ENCODE results near the gene IL25.
"Not testable (repeated sequence)": the region's sequence is repeated elsewhere in the genome, so short reads cannot be mapped to it uniquely, and the experiment has no call there.

IL25 gene

DNA sequence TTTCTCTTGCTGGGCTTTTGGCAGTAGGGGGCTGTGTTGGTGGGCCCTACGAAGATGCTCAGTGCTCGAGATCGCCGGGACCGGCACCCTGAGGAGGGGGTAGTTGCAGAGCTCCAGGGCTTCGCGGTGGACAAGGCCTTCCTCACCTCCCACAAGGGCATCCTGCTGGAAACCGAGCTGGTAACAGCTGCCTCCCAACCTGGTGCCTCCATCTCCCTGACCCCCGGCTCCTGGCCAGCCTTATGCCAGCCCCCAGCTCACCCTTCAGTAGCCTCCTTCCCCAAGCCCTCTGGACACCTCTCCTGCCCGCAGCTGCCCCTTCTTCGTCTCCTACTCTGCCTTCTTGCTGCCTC lies 4.6 kb downstream of the IL25 start:
- DNase-seq, result no peak

DNA sequence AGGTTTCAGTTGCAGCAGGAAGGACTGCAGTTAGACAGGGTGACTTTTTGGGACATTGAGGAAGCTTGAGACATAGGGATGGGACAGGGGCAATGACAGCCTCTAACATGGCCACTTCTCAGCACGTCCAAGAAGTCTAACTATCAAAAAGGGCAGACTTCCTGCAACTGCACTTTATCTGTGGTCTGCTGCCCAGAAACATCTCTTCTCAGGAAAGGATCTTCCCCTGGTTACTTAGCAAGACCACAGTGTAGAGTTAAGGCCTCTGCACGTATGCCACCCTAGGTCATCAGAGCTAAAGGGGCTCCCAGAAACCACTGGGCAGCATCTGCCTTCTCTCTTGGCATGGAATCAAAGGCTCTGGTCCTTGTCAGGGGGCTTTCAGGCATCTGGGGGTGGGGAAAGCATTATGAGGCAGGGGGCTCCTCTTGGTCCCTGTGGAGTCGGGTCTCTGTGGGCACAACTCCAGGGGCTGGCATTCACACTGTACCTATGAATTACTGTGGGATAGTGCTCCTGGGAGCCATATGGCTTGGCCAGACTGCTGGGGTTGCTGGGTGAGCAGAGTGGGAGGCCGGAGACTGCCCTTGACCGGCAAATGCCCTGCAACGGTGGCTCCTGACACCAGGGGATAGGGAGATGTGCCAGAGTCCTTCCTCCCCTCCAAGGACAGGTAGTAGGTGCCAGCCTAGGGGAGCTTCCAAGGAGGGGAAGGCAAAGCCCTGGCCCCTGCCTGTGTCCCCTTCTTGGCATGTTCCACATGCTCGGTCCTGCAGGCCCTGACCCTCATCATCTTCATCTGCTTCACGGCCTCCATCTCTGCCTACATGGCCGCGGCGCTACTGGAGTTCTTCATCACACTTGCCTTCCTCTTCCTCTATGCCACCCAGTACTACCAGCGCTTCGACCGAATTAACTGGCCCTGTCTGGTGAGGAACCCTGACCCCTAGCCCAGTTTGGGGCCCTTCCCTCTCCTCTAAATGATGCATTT lies 5.3 kb downstream of the IL25 start:
- DNase-seq, result no peak

DNA sequence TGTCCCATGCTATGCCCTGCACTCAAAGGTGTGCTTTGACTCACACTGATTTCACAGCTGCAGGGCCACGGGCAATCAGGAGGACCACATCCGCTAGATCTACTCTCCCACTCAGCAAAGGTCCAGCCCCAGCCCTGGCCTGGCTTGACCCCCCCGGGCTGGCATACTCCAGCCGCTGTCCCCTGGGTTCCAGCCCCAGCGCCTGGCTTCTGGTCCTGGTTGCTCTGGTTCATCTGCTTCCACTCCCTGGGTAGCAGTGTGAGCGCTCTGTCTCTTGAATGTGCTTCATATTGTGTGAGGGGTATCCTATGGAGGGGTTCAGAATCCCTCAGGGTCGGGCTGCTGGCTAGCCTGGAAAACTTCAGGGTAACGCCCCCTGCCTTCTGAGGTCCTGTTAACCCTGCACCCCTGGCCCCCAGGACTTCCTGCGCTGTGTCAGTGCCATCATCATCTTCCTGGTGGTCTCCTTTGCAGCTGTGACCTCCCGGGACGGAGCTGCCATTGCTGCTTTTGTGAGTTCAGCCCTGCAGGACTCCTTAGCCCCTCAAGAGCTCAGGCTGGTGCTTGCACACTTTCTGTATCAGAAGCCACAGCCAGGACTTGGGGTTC lies 6.1 kb downstream of the IL25 start:
- no peak for DNase-seq

DNA sequence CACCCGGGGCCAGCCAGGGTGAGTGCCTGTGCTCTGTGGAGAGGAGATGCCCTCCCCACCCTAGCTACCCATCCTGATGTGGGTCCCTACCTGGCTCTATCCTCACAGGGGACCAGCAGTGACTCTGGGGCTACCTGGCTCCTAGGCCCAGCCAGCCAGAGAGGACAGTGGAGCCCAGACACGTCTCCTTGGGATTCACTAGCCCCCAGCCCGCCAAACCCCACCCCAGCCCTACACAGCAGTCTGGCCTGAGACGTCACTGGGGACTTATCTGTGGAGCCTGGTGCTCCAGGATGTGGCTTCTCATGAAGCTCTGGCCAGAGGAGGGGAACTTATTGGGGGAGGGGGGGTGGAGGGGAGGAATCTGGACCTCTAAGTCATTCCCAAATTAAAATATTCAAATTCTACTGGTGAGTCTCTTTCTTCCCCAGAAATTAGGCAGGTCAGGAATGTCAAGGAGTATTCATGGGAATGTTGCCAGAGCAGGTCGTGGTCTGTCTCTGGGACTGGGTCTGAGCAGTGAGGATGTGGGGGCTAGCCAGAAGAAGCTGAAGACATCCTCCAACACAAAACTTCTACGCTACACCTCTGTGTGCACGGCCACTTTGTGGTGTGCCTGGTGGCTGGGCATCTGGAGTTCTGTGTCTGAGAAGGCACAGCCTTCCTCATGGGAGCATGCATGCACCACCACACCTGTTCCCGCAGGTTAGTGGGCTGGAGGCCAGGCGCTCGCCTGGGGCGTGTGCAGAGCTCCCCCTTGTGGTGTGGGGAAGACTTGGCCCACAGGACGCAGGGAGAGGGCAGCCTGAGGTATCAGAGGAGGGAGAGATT lies 7.0 kb downstream of the IL25 start:
- peak; percentile 71 for DNase-seq

DNA sequence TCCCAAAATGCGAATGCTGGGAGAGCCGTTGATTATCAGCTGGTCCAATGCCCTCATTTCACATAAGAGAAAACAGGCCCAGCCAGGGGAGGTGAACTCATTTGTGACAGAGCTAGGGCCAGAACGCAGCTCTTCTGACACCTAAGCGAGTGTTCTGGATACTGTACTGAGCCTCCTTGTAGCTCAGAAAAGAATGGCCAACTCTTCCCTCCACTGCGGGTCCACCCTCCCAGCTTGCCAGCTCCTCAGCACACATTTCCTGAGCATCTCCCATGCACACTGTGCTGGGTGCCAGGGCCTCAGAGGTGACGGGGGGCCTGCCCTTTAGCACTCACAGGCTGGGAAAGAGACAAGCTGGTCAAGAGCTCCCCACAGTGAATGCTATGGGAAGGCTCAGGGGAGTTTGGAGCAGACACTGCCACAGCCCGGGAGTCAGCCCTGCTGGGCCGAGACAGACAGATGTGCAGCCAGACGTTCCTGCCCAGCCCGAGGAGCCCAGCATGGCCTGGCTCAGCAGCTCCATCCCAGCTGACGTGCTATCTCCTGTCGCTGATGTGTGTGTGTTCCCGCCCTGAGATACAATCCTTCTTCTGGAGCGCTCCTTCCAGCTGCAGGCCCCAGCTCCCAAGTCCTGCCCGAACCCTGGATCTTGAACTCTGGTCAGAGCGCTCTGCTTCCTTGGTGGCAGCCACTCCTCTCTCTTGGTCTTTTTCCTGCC lies 7.7 kb downstream of the IL25 start:
- no peak for DNase-seq

DNA sequence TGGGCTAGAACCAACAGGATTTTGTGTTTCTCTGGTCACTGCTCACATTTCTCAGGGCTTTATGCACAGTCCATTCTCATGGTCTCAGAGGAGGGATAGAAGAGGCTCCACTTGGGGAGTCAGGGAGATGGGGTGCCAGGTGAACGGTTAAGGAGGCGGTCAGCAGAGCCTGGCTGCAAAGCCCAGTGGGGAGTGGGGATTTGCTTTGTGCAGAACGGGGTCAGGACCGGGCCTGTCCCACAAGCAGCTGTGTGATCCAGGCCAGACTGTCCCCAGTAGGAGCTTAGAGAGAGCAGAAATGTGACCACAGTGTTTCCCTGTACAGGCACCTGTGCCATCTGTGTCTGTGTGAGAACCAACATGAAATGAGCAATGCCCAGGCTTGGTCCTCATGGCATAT lies 8.4 kb downstream of the IL25 start:
- no peak for DNase-seq

DNA sequence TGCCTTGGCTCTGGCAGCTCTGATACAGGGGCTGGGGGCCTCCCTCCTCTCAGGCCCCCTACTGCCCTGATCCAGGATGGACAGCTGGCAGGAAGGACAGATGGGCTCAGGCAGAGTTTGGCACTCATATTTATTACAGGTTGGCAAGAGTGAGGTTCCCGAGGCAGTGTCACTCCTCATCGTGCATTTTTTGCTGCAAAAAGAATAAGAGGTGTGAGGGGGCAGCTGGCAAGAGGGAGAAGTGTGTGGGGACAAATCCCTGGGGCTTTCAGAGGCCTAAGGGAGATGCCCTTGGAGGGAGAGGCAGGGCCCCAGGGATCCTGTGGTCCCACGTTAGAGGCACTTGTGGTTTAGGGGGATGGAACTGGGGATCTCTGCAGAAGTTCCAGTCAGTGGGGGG lies 9.3 kb downstream of the IL25 start:
- no peak for DNase-seq

DNA sequence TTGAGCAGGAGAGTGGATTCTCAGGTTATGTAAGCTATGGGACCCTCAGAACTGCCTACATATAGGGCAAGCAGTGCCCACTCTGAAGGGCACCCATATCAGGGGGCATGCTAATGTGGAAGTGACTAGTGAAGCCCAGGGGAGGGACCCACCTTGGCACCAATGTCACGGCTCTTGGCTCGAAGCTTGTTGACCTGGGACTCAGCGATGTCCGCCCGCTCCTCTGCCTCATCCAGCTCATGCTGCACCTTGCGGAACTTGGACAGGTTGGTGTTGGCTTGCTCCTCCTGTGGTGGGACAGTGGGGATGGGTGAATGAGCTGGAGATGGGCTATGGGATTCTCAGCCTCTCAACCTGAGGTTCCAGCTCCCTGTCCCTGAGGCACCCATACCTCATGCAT lies 9.7 kb downstream of the IL25 start:
- DNase-seq, result no peak

DNA sequence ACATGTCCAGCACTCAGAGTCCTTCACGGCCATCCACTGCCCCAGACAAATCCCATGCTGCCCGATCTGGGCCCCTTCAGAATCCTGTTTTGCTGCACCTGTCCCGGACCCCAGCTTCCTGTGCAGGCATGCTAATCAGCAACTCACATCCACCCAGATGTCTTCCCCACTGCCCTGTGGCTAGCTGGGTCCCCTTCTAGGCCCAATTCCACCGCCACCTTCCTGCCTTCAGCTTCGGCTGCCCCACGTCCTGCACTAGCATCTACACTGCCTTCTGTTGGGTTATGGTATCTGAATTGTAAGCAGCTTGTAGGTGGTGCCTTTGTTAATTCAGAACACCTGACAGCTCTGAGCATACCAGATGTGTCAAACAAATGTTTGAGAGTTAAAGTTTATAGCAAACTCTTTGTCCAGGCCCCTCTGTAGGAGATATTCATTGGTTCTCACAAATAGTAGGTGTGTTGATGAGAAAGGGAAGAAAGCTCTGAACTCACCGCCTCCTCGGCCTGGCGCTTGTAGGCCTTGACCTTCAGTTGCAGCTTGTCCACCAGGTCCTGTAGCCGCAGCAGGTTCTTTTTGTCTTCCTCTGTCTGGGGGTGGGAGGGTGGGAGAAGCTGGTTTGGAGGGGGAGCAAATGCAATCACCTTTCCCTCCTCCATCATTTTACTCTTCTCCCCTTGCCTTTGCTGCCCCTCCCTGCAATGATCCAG lies 10.3 kb downstream of the IL25 start:
- DNase-seq, result no peak

DNA sequence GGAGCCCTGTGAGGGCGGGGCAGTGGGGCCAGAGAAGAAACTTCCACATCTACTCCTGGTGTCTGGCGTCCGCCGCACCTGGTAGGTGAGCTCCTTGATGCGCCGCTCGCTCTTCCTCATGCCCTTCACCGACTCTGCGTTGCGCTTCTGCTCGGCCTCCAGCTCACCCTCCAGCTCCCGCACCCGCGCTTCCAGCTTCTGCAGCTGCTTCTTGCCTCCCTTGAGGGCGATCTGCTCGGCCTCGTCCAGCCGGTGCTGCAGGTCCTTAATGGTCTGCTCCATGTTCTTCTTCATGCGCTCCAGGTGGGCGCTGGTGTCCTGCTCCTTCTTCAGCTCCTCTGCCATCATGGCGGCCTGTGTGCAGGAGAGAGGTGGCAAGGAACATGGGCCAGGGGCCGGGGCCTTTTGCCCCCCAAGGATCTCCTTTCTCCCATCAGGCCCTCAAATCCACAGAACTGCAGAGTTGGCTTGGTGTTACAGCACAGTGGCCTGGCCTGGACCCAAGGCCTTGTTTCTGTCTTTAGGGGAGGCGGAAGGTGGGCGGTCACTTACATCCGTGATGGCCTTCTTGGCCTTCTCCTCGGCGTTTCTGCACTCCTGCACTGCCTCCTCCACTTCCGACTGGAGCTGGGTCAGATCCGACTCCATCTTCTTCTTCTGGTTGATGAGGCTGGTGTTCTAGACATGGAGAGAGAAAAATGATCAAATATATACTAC lies 11.9 kb downstream of the IL25 start:
- DNase-seq, result no peak

DNA sequence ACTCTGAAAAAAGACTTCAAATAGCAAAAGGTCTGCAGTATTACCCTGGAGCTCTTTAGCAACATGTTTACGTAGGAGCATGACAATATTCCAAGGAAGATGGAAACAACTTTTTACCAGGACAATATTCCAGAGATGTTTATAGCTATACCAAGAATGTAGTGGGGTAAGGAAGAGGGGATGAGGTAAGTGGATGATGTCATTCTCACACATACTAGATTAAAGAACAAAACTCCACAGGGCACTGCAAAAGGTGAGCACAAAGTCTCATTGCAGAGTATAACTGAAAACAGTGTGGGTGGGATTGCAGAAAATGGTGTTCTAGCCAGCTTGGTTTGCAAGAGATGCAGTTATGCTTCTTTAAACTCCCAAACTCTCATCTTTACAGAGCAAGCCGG lies 12.6 kb downstream of the IL25 start:
- no peak for DNase-seq

DNA sequence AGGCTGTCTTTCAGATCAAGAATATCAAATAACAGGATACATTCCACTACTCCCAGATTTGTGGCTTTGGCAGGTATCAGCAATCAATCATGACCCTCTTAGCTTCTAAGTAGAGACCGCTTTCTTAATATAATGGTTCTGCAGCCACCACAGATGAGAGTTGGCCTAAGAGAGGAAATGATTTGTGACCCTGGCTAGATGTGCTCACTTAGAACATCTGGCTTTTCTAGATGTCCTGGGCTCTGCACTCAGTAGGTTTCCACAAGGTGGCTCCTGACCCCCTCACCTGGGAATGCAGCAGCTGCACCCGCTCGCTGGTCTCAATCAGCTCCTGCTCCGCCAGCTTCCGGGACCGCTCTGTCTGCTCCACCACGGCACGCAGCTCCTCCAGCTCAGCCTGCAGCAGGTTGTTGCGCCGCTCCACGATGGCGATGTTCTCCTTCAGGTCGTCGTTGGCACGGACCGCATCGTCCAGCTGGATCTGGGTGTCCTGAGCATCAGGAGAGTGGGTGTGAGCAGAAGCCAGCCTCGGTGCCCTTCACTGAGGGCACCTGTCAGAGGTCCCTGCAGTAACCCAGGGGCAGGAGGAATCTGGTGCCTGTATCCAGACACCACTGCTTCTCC lies 13.1 kb downstream of the IL25 start:
- DNase-seq, result no peak

DNA sequence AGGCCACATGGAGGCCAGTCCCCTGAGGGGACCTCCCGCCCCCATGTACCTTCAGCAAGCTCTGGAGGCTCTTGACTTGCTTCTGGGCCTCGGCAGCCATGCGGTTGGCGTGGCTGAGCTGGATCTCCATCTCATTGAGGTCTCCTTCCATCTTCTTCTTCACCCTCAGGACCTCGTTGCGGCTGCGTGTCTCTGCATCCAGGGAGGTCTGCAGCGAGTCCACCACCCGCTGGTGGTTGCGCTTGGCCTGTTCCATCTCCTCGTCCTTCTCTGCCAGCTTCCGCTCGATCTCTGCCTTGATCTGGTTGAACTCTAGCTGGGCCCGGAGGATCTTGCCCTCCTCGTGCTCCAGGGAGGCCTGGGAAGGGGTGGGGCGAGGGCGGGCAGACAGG lies 13.7 kb downstream of the IL25 start:
- DNase-seq, result not testable (repeated sequence)

DNA sequence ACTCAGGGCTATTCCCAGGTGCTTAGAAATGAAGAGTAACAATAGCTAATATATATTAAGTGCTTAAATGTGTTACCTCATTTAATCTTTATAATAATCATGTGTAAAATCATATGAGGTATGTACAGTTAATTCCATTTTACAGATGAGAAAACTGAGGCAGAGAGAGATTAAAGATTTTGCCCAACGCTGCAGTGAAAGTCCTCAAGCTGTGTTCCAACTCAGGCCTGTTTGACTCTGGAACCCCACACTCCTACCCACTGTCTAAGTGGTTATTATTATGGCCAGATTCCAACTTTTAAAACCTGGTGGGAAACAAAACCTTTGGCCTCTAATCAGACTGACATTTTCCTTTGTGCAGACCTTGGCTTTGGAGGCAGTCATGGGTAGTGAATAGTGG lies 14.4 kb downstream of the IL25 start:
- no peak for DNase-seq

DNA sequence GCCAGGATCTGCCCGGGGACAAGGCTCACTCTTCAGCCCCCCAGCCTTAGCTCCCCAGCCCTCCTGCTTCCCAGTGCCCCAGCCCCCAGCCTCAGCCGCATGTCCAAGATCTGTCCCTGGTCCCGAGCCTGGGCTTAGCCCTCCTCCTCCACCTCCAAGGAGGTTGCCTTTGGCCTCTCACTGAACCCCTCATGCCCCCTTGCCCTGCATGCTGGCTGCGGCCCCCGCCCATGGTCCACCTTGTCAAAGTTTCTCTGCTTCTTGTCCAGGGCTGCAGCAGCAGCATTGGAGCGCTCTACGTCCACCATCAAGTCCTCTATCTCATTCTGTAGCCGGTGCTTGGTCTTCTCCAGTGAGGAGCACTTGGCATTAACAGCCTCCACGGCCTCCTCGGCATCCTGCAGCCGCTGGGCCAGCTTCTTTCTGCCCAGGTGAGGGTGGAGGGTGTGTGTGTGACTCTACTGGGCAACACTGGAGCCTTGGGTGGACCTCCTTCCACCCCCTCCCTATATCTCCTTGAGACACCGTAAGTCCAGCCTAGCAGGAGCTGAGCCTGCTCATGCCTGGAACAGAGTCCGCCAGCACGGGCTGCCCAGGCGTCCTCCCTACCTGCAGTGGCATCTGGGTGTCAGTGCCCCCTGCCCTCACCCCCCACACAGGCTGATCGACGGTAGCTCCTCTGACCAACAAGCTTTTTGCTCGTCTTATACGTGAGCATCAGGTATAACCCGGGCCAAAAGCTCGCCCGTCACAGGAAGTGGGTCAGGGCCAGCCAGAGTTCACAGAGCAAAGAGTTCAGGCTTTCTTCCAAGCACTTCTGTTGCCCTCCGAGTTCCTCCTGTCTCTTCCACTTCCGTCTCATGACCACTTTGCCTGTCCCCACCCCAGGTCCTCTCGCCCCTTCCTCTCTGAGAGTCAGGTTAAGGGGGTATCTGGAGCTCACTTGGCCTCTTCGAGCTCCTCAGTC lies 15.6 kb downstream of the IL25 start:
- no peak for DNase-seq

DNA sequence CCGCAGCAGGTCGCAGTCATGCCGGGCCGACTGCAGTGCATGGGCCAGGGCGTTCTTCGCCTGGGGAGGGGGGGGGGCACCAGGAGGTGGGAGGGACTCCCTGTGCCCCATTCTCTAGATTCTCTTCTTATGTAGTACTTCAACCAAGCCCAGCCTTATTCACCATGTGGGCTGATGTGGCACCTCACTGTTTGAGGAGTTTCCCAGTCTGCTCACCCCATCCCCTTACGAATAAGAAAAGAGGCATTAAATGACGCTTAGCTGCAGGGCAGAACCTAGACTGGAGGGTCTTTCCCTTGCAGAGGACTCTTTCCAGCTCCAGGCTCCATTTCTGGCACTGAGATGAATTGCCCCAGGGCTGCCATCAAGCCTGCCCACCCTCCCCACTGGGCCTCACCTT lies 16.4 kb downstream of the IL25 start:
- DNase-seq, result no peak

DNA sequence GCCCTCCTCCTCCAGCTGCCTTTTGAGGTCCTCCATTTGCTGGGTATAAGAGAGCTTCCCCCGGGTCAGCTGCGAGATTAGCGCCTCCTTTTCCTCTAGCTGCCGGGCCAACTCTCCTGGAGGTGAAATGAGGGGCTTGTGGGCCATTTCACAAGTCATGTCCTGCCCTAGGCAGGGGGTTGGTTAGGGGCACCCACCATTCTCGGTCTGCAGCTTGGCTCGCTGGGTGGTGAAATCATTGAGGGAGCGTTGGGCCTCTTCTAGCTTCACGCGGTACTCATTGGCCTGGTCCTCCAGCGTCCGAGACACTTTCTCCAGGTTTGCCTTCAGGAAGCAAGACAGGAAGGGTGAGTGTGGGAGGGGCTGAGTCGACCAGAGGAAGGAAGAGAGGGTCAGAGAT lies 16.8 kb downstream of the IL25 start:
- DNase-seq, result no peak

DNA sequence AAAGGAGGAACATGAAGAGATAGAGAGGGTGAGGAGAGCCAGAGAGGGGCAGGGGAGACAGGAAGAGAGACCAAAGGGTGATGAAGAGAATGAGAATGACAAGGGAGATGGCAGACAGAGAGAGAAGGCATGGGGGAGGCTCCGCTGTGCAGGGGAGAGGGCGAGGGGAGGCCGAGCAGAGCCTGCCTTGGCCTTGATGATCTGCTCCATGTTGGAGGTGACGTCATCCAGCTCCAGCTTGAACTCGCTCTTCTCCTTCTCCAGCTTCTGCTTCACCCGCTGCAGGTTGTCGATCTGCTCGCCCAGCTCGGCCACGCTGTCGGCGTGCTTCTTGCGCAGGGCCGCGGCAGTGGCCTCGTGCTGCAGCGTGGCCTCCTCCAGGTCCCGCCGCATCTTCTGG lies 17.3 kb downstream of the IL25 start:
- DNase-seq, result not testable (repeated sequence)

DNA sequence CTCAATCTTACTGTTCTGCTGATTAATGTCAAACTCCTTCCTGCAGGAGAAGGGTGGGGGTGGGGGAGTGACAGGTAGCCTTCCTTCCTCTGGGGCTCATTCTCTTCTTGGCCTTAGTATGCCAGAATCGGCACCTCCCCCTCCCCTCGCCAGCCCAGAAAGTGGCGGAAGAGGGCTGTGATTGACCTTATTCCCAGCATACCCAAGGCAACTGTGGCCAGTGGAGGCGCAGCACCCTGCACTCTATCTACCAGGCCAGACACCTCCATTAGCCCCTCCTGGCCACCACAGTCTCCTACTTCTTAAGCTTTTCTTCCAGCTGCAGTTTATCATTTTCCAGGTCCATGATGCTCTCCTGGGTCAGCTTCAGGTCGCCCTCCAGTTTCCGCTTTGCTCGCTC lies 20.0 kb downstream of the IL25 start:
- DNase-seq, result no peak

DNA sequence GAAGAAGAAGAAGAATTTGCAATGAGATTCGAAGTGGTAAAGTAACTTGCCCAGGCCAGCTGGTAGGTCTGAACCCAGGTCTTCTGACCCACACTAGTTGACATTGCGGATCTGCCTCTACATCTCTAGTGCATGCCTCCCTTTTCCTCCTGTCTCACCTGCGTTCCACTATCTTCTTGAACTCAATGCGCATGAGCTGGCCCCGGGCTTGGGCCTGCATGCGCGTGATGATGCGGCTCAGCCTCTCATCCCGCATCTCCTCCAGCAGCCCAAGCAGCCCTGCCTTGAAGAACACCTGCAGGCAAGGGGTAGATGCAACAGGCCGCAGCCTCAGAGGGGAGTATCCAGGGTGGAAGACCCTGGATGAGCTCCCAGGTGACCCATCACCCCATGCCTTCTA lies 23.5 kb downstream of the IL25 start:
- DNase-seq, result no peak

Data from CD4-positive, alpha-beta T cell treated with Interleukin-12 subunit alpha and Interleukin-12 subunit beta, for 1 hour (primary cell).